ENCODE results near the gene FANCC.

Gene FANCC

GRCh38 chr9:95084254-95084934 is 233.1 kb downstream of the FANCC start:
- TF ChIP-seq YY1 (IDR thresholded peaks at IDR 0.05; ENCODE audit: low read depth) (no peak), CREB1 (IDR thresholded peaks at IDR 0.05; ENCODE audit: low read depth) (no peak)

DNA sequence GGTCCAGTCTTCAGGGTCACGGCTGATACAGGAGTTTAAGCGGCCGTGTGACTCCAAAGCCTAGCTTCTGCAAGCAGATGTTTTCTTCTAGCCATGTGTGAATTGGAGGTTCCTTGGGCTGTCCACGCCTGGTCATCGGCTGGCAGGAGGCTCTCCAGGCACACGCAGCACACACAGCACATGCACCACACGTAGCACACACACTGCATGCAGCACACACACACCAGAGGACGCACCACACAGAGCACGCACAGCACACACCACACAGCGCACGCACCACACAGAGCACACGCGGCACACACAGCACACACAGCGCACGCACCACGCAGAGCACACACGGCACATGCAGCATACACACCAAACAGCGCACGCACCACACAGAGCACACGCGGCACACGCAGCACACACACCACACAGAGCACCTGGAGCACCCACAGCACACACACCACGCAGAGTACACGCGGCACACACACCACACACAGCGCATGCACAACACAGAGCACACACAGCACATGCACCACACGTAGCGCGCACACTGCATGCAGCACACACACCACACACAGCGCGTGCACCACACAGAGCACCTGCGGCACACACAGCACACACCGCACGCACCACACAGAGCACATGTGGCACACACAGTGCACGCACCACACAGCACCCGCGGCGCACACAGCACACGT is 234.3 kb downstream of the FANCC start:
- TF ChIP-seq FOXM1 (IDR thresholded peaks at IDR 0.05; ENCODE audit: borderline replicate concordance, low read depth) = no peak
- TF ChIP-seq TAF1 (IDR thresholded peaks at IDR 0.05; ENCODE audit: low read depth) = no peak
- no peak for TF ChIP-seq TCF12 (IDR thresholded peaks at IDR 0.05; ENCODE audit: low read depth)
- no peak for TF ChIP-seq REST (IDR thresholded peaks at IDR 0.05; ENCODE audit: low read depth)
- no peak for TF ChIP-seq EP300 (IDR thresholded peaks at IDR 0.05; ENCODE audit: borderline replicate concordance)
- TF ChIP-seq NFIC (IDR thresholded peaks at IDR 0.05) = no peak
- TF ChIP-seq ZBTB7A (IDR thresholded peaks at IDR 0.05; ENCODE audit: low read depth) = no peak
- no peak for TF ChIP-seq CREB1 (IDR thresholded peaks at IDR 0.05; ENCODE audit: low read depth)
- TF ChIP-seq, protein P1, sequence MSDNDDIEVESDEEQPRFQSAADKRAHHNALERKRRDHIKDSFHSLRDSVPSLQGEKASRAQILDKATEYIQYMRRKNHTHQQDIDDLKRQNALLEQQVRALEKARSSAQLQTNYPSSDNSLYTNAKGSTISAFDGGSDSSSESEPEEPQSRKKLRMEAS (IDR thresholded peaks at IDR 0.05) = no peak
- no peak for TF ChIP-seq TEAD4 (IDR thresholded peaks at IDR 0.05)
- TF ChIP-seq USF1 (IDR thresholded peaks at IDR 0.05) = no peak
- TF ChIP-seq CEBPB (IDR thresholded peaks at IDR 0.05) = no peak
- no peak for TF ChIP-seq EGR1 (IDR thresholded peaks at IDR 0.05)
- TF ChIP-seq YY1 (IDR thresholded peaks at IDR 0.05; ENCODE audit: low read depth) = no peak
- no peak for TF ChIP-seq RAD21 (IDR thresholded peaks at IDR 0.05; ENCODE audit: low read depth)

GRCh38 chr9:95082401-95083084 is 235.0 kb downstream of the FANCC start:
- TF ChIP-seq USF1 (IDR thresholded peaks at IDR 0.05) (no peak), TAF1 (IDR thresholded peaks at IDR 0.05; ENCODE audit: low read depth) (no peak), FOXM1 (IDR thresholded peaks at IDR 0.05; ENCODE audit: borderline replicate concordance, low read depth) (no peak), YY1 (IDR thresholded peaks at IDR 0.05; ENCODE audit: low read depth) (no peak)
- TF ChIP-seq, protein P1 (IDR thresholded peaks at IDR 0.05) = no peak

DNA sequence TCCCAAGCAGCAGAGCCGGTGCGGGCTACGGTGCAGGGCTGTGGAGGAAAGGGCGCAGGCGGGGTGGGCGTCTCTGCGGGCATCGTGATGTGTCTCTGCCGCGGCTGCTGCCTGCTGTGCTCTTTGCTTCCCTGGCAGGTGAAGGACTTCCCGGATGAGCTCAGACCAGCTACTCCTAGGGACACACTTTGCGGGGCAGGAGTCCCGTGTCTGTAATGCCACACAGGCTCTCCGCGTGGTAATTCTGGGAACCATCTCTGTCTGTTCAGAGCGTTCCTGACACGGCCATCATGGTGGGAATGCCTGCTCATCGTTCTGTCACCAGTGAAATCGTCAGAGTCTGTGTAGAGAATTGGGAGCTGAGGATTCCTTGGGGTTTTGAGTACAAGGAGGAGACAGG is 235.5 kb downstream of the FANCC start:
- no peak for TF ChIP-seq EP300 (IDR thresholded peaks at IDR 0.05; ENCODE audit: borderline replicate concordance)
- no peak for TF ChIP-seq FOXM1 (IDR thresholded peaks at IDR 0.05; ENCODE audit: borderline replicate concordance, low read depth)
- TF ChIP-seq RAD21 (IDR thresholded peaks at IDR 0.05; ENCODE audit: low read depth) = no peak
- no peak for TF ChIP-seq USF1 (IDR thresholded peaks at IDR 0.05)
- no peak for TF ChIP-seq NFIC (IDR thresholded peaks at IDR 0.05)
- no peak for TF ChIP-seq REST (IDR thresholded peaks at IDR 0.05; ENCODE audit: low read depth)
- TF ChIP-seq TAF1 (IDR thresholded peaks at IDR 0.05; ENCODE audit: low read depth) = no peak
- no peak for TF ChIP-seq CEBPB (IDR thresholded peaks at IDR 0.05)

GRCh38 chr9:95080961-95081647 is 236.4 kb downstream of the FANCC start:
- TF ChIP-seq FOXM1 (IDR thresholded peaks at IDR 0.05; ENCODE audit: borderline replicate concordance, low read depth) (no peak), CREB1 (IDR thresholded peaks at IDR 0.05; ENCODE audit: low read depth) (no peak), ZBTB7A (IDR thresholded peaks at IDR 0.05; ENCODE audit: low read depth) (no peak), TCF12 (IDR thresholded peaks at IDR 0.05; ENCODE audit: low read depth) (no peak), USF1 (IDR thresholded peaks at IDR 0.05) (no peak), TAF1 (IDR thresholded peaks at IDR 0.05; ENCODE audit: low read depth) (no peak), NFIC (IDR thresholded peaks at IDR 0.05) (no peak), EP300 (IDR thresholded peaks at IDR 0.05; ENCODE audit: borderline replicate concordance) (no peak), TEAD4 (IDR thresholded peaks at IDR 0.05) (no peak), EGR1 (IDR thresholded peaks at IDR 0.05) (no peak), REST (IDR thresholded peaks at IDR 0.05; ENCODE audit: low read depth) (no peak), RAD21 (IDR thresholded peaks at IDR 0.05; ENCODE audit: low read depth) (no peak), YY1 (IDR thresholded peaks at IDR 0.05; ENCODE audit: low read depth) (no peak)
- TF ChIP-seq, protein P1 (IDR thresholded peaks at IDR 0.05) = no peak

All from Ishikawa (cell line).